Measurements from ENCODE around the gene PRSS22.

DNA sequence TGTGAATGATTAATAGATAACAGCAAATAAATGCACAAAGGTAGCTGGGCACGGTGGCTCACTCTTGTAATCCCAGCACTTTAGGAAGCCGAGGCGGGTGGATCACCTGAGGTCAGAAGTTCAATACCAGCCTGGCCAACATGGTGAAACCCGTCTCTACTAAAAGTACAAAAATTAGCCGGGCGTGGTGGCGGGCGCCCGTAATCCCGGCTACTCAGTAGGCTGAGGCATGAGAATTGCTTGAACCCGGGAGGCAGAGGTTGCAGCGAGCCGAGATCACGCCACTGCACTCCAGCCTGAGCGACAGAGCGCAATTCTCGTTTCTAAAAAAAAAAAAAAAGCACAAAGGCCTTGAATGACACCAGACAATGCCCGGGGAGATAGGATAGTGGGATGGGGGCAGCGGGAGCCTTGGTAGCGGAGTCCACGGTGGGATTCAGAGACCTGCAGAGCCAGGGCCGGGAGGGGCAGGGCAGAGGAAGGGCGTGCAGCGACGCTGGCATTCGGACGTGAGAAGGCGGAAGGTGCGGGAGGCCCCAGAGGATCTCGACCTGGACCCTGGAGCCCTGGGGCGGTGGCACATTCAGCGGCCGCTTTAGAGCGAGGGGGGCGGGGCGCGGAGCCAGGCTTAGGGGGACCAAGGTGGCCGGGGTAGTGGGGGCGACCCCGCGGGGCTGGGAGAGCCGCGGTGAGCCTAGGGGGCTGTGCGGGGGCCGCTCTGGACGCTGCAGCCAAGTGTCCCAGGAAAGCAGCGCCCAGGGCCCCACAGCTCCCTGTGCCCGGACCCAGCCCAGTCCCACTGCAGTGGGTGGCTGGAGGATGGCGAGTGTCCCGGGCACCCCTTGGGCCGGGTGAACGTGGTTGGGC lies 24.0 kb upstream of the PRSS22 start:
- TF ChIP-seq, protein P1, sequence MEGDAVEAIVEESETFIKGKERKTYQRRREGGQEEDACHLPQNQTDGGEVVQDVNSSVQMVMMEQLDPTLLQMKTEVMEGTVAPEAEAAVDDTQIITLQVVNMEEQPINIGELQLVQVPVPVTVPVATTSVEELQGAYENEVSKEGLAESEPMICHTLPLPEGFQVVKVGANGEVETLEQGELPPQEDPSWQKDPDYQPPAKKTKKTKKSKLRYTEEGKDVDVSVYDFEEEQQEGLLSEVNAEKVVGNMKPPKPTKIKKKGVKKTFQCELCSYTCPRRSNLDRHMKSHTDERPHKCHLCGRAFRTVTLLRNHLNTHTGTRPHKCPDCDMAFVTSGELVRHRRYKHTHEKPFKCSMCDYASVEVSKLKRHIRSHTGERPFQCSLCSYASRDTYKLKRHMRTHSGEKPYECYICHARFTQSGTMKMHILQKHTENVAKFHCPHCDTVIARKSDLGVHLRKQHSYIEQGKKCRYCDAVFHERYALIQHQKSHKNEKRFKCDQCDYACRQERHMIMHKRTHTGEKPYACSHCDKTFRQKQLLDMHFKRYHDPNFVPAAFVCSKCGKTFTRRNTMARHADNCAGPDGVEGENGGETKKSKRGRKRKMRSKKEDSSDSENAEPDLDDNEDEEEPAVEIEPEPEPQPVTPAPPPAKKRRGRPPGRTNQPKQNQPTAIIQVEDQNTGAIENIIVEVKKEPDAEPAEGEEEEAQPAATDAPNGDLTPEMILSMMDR (IDR thresholded peaks at IDR 0.05 in 4 of 5, conservative IDR thresholded peaks at IDR 0.05 in 1 of 5) = no peak
- TF ChIP-seq POLR2A (IDR thresholded peaks at IDR 0.05) = no peak
